Thoracic aorta (tissue), 2 donors: ENCODE data around the gene LRRC27. TPM values are rescaled to one million over a fixed set of nuclear protein-coding genes. Genes with fewer than 3 reads are reported as not detected.

ENCODE experiments used
- ATAC-seq: fragments of 150-250 bp; one replicate; pipeline ENCODE4 v1.8.0; 2017; ENCODE audit warnings: low read depth; ENCODE audit not compliant: insufficient number of reproducible peaks, low FRiP score
- DNase-seq: peaks from one replicate; pipeline ENCODE4 v3.0.0-alpha.2; 2020; ENCODE audit warnings: low spot score
- H3K27ac ChIP-seq, 2 donors: fragments of 200-600 bp; sonication (generic); 1 replicate in 1 of 2; 2 replicates in 1 of 2; pipeline ENCODE4 v1.5.1; 2016; ENCODE audit warnings: mild to moderate bottlenecking in 2 of 2, moderate library complexity in 2 of 2
- H3K27me3 ChIP-seq: fragments of 200-600 bp; sonication (generic); replicated peaks from 2 replicates; pipeline ENCODE4 v1.6.0; 2016; ENCODE audit warnings: mild to moderate bottlenecking; ENCODE audit not compliant: insufficient read depth
- H3K36me3 ChIP-seq: fragments of 200-600 bp; sonication (generic); one replicate; pipeline ENCODE4 v1.5.1; 2016
- H3K4me1 ChIP-seq, 2 donors: fragments of 200-600 bp; sonication (generic); 1 replicate in 1 of 2; 2 replicates in 1 of 2; pipeline versions ENCODE4 v1.5.1 to v1.6.0; 2016; ENCODE audit warnings: low read depth in 2 of 2, mild to moderate bottlenecking in 1 of 2; ENCODE audit not compliant: control insufficient read depth in 1 of 2
- H3K4me3 ChIP-seq: fragments of 200-600 bp; sonication (generic); 2 replicates; pipeline ENCODE4 v1.5.1; 2016; ENCODE audit warnings: mild to moderate bottlenecking
- H3K9me3 ChIP-seq: fragments of 200-600 bp; sonication (generic); 2 replicates; pipeline ENCODE4 v1.5.1; 2016
- total RNA-seq, 2 donors: library from RNA; depleted of rRNA; stranded (reverse); fragments of >200 nt; gene quantifications; one replicate each; pipeline versions ENCODE4 v1.1.0 to v1.2.3, GENCODE V29; 2016
- TF ChIP-seq, protein P1 (sequence below): fragments of 200-600 bp; sonication (generic); IDR thresholded peaks from one replicate; pipeline ENCODE4 v1.5.1; 2019; ENCODE audit warnings: antibody characterized with exemption

Gene LRRC27
- total RNA-seq, 2 donors from 2014 or later, result 3.2 to 8.9 TPM

DNA sequence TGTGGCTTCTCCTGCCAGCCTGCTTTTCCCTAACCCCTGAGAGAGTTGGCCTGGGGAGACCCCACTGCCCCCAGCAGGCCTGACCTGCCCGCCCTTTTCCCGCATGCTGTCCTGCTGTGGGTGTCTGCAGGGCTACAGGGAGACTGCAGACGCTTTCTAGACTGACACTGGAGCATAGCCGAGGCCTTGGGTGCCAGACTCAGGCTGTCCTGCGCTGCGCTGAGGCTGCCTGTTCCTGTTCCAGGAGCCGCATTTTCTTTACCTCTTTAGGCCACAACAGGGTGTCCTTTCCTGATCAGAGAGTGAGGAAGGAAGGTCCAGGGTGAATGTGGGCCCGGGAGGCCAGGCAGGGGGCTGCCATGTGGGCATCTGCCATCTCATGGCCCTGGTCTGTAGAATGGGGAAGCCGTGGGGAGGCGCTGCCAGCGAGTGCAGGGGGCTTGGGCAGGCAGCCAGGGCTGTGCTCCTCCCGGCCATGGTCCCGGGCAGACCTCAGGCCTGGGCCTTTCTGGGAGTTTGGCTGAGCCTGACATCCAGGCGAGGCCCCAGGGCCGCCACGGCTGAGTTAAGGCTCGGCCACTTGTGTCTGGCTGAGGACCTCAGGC is 68.7 kb downstream of the LRRC27 start:
- TF ChIP-seq, protein P1, sequence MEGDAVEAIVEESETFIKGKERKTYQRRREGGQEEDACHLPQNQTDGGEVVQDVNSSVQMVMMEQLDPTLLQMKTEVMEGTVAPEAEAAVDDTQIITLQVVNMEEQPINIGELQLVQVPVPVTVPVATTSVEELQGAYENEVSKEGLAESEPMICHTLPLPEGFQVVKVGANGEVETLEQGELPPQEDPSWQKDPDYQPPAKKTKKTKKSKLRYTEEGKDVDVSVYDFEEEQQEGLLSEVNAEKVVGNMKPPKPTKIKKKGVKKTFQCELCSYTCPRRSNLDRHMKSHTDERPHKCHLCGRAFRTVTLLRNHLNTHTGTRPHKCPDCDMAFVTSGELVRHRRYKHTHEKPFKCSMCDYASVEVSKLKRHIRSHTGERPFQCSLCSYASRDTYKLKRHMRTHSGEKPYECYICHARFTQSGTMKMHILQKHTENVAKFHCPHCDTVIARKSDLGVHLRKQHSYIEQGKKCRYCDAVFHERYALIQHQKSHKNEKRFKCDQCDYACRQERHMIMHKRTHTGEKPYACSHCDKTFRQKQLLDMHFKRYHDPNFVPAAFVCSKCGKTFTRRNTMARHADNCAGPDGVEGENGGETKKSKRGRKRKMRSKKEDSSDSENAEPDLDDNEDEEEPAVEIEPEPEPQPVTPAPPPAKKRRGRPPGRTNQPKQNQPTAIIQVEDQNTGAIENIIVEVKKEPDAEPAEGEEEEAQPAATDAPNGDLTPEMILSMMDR, result no peak
- H3K9me3 ChIP-seq, result no peaks in the 10 kb centered on the region
- no peaks in the 10 kb centered on the region for H3K27me3 ChIP-seq
- peaks cover 12 to 17% of the 10 kb centered on the region in 2 donors for H3K4me1 ChIP-seq
- no peak for DNase-seq
- ATAC-seq, result no peak
- no peak overlapping the region for H3K4me3 ChIP-seq
- no peak overlapping the region for H3K27ac ChIP-seq
- H3K36me3 ChIP-seq, result peaks cover under 1% of the 10 kb centered on the region

DNA sequence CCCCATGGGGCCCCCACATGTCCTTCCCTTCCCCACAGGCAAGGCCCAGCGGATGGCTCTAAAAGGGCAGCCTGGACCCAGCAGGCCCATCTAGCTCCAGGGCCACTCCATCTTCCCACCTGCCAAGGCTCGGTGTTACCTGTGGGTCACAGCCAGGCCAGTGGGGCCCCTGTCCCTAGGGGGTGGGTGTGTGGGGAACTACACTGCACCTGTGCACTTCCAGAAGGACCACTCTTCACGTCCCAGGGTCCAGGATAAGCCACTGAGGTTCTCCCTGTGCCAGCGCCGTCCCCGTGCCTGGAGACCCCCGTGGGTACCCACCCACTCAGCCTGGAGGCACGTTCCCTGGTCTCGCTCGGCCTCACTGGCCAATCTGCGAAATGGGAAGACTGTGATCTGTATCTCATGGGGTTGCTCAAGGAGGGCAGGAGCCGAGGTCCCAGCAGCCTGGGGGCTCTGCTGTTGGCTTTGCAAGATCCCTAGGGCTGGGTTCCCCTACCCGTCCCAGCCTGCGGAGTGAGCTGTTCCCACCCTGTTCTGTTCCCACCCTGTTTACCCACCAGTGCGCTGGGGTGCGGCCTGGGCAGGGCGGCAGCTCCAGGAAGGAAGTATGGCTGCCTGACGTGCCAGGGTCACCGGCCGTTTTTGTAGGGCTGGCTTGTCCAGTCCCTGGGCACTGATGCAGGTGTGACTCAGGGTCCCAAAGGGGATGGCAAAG is 69.6 kb downstream of the LRRC27 start:
- no peak overlapping the region for H3K4me3 ChIP-seq
- H3K9me3 ChIP-seq, result no peaks in the 10 kb centered on the region
- H3K4me1 ChIP-seq, result peaks cover 12% of the 10 kb centered on the region in 2 donors
- no peak for DNase-seq
- H3K27me3 ChIP-seq, result no peaks in the 10 kb centered on the region
- peaks cover 5% of the 10 kb centered on the region for H3K36me3 ChIP-seq
- TF ChIP-seq, protein P1, result no peak
- ATAC-seq, result no peak
- no peak overlapping the region for H3K27ac ChIP-seq

GRCh38 chr10:132402781-132403241 is 70.8 kb downstream of the LRRC27 start:
- ATAC-seq (no peak), DNase-seq (no peak)
- no peak overlapping the region for H3K4me3 ChIP-seq
- no peaks in the 10 kb centered on the region for H3K9me3 ChIP-seq
- peaks cover 5% of the 10 kb centered on the region for H3K36me3 ChIP-seq
- H3K27ac ChIP-seq, result no peak overlapping the region
- no peaks in the 10 kb centered on the region for H3K27me3 ChIP-seq
- TF ChIP-seq, protein P1, result no peak
- peaks cover 8 to 9% of the 10 kb centered on the region in 2 donors for H3K4me1 ChIP-seq

DNA sequence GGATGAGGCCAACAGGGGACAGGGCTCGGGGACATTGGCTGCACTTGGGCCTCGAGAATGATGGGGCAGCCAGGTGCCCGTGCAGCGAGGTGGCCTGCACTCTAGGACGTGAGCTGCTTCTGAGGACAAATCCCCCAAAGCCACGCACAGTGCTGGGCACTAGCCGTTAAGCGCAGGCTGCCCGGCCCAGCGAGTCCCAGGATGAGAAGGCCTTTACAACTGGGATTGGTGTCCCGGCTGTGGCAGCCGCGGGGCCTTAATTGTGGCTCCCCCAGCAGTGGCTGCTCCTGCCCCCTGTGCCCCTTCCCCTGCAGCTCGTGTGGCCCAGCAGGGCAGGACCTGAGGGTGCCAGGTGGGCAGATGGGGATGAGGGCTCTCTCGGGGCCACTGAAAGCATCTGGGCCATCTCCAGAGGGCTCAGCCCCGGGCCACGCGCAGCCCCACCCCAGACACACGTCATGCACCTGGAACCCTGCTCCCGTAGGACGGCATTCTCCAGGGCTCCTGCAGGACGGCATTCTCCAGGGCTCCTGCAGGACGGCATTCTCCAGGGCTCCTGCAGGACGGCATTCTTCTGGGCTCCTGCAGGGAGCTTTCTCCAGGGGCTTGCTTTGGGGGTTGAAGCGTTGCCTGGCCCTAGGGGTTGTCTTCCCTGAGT is 71.6 kb downstream of the LRRC27 start:
- H3K4me1 ChIP-seq, result peaks cover under 1% of the 10 kb centered on the region in 2 donors
- H3K36me3 ChIP-seq, result peaks cover 5% of the 10 kb centered on the region
- no peak overlapping the region for H3K27ac ChIP-seq
- TF ChIP-seq, protein P1, result no peak
- no peak for DNase-seq
- no peaks in the 10 kb centered on the region for H3K27me3 ChIP-seq
- no peak overlapping the region for H3K4me3 ChIP-seq
- H3K9me3 ChIP-seq, result no peaks in the 10 kb centered on the region
- ATAC-seq, result no peak
